B cell (primary cell): ENCODE measurements around the gene CBX8.

Experiments used
- CTCF ChIP-seq: fragments of 200-600 bp; IDR thresholded peaks from one replicate; pipeline ENCODE4 v1.8.0; 2022; ENCODE audit warnings: antibody characterized with exemption, mild to moderate bottlenecking
- EZH2 ChIP-seq: IDR thresholded peaks from 2 replicates; pipeline ENCODE4 v1.6.1; 2012; ENCODE audit warnings: borderline replicate concordance, low read depth, mild to moderate bottlenecking, moderate library complexity, low read length; ENCODE audit not compliant: insufficient read depth, poor library complexity, severe bottlenecking

DNA sequence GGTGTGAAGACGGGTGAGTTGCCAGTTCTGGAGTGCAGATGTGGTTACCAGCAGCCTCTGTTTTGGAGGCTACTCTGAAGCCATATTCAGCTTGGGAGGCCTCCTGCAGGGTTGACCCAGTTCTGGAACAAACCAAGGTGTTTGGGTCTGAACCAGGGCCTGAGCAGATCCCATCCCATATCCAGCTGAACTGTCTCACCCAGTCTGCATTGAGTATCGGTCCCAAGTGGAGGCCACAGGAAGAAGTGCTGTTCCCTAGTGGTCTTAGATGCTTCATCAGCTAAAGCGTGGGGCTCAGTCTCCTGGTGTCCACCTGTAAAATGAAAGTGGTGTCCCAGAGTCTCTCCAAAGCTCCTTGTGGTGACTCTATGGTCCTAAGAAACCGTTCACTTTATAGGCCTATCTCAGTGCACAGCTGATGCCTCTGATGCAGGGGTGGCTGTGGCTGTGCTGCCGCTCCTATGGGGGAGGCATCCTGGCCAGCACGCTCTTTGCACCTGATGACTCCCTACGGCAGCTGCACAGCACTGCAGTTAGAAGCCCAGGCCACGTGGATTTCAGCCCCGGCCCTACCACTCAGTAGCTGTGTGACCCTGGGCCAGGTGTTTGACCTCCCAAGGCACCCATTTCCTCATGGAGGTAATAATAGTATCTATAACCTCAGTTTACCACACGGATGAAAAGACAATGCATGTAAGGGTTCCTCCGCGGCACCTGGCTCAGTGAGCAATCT is 21.3 kb upstream of the CBX8 start:
- TF ChIP-seq CTCF = no peak
- no peak for TF ChIP-seq EZH2
